GM23248 (cell line): ENCODE results near the gene RPP21.

ENCODE experiments used
- EZH2 ChIP-seq: fragments of 200-600 bp; sonication (generic); IDR thresholded peaks from 2 replicates; pipeline ENCODE4 v1.6.1; 2018; ENCODE audit warnings: antibody characterized with exemption, mild to moderate bottlenecking; ENCODE audit not compliant: insufficient read depth, poor library complexity, severe bottlenecking
- EZH2phosphoT487 ChIP-seq: fragments of 200-600 bp; sonication (generic); IDR thresholded peaks from 2 replicates; pipeline ENCODE4 v1.6.1; 2018; ENCODE audit warnings: antibody characterized with exemption, moderate library complexity, mild to moderate bottlenecking, low read depth; ENCODE audit not compliant: insufficient read depth

GRCh38 chr6:30361661-30362060, 16.7 kb downstream of the RPP21 start:
- TF ChIP-seq EZH2: no peak
- TF ChIP-seq EZH2phosphoT487: no peak
